Naive thymus-derived CD4-positive, alpha-beta T cell (primary cell): ENCODE data around the gene ATP6V0C. TPM values are rescaled to one million over a fixed set of nuclear protein-coding genes. Genes with fewer than 3 reads are reported as not detected.
A peak's percentile ranks its signal among the peaks of the same experiment; 100 is the strongest.

Source experiments
- ATAC-seq: fragments of 150-1000 bp; cut with Tn5 transposase; 2 replicates; pipeline ENCODE4 v1.10.0; 2021; ENCODE audit warnings: mild to moderate bottlenecking, moderate library complexity
- CTCF ChIA-PET: fragments of 350-600 bp; sonication (Branson Sonifier 250); formaldehyde crosslinking; loops from one replicate; lab custom pipeline; 2021; ENCODE audit warnings: antibody characterized with exemption; lab: Charles Lee
- POLR2A ChIA-PET: fragments of 350-600 bp; sonication (Branson Sonifier 250); formaldehyde crosslinking; loops from one replicate; lab custom pipeline; 2021; ENCODE audit warnings: antibody characterized with exemption, inconsistent platforms; lab: Charles Lee
- DNase-seq, 9 donors: peaks; one replicate each; pipeline versions ENCODE4 v3.0.0 to v3.0.0-alpha.2; 2020 to 2022; ENCODE audit warnings: mixed read lengths in 1 of 9
- H3K27ac ChIP-seq: one replicate; pipeline ENCODE4 v1.7.0; 2013; ENCODE audit warnings: mild to moderate bottlenecking, low read depth, low read length, moderate library complexity
- H3K27me3 ChIP-seq, 2 donors: one replicate each; pipeline ENCODE4 v1.7.0; 2013; ENCODE audit warnings: low read length in 2 of 2, mild to moderate bottlenecking in 2 of 2, moderate library complexity in 2 of 2; ENCODE audit not compliant: control insufficient read depth in 2 of 2, insufficient read depth in 2 of 2
- H3K36me3 ChIP-seq, 3 experiments: 1 replicate in 2 of 3; 2 replicates in 1 of 3; pipeline ENCODE4 v1.7.0; 2013; ENCODE audit warnings: low read length in 3 of 3, mild to moderate bottlenecking in 3 of 3, moderate library complexity in 1 of 3; ENCODE audit not compliant: insufficient read depth in 3 of 3, control insufficient read depth in 2 of 3
- H3K4me1 ChIP-seq, 2 donors: one replicate each; pipeline ENCODE4 v1.7.0; 2013; ENCODE audit warnings: low read length in 2 of 2, mild to moderate bottlenecking in 2 of 2, moderate library complexity in 1 of 2; ENCODE audit not compliant: control insufficient read depth in 2 of 2, insufficient read depth in 2 of 2
- H3K4me3 ChIP-seq: 2 replicates; pipeline ENCODE4 v1.7.0; 2013; ENCODE audit warnings: mild to moderate bottlenecking, low read length
- H3K9me3 ChIP-seq, 3 experiments: 1 replicate in 2 of 3; 2 replicates in 1 of 3; pipeline ENCODE4 v1.7.0; 2013; ENCODE audit warnings: low read length in 3 of 3; ENCODE audit not compliant: control insufficient read depth in 2 of 3
- H3K27ac Mint-ChIP-seq, 9 donors: one replicate each; pipeline ENCODE4 v1.8.0; 2020 to 2022; ENCODE audit warnings: mixed read lengths in 9 of 9, mild to moderate bottlenecking in 8 of 9, moderate library complexity in 5 of 9, inconsistent platforms in 2 of 9
- H3K27me3 Mint-ChIP-seq, 5 donors: one replicate each; pipeline ENCODE4 v1.8.0; 2021 to 2022; ENCODE audit warnings: mixed read lengths in 5 of 5, mild to moderate bottlenecking in 1 of 5
- H3K36me3 Mint-ChIP-seq, 5 donors: one replicate each; pipeline ENCODE4 v1.8.0; 2020 to 2022; ENCODE audit warnings: mixed read lengths in 5 of 5, mild to moderate bottlenecking in 3 of 5, inconsistent platforms in 1 of 5
- H3K4me1 Mint-ChIP-seq, 7 donors: one replicate each; pipeline ENCODE4 v1.8.0; 2020 to 2022; ENCODE audit warnings: mixed read lengths in 7 of 7, mild to moderate bottlenecking in 3 of 7, inconsistent platforms in 1 of 7
- H3K4me3 Mint-ChIP-seq, 10 donors: one replicate each; pipeline ENCODE4 v1.8.0; 2020 to 2022; ENCODE audit warnings: mild to moderate bottlenecking in 10 of 10, mixed read lengths in 10 of 10, moderate library complexity in 6 of 10, inconsistent platforms in 2 of 10
- H3K9me3 Mint-ChIP-seq, 11 donors: one replicate each; pipeline ENCODE4 v1.8.0; 2020 to 2022; ENCODE audit warnings: mixed read lengths in 11 of 11, mild to moderate bottlenecking in 4 of 11, inconsistent platforms in 1 of 11, moderate library complexity in 1 of 11
- intact Hi-C, 2 donors: fragments of 100-400 bp; cut with micrococcal nuclease; formaldehyde crosslinking; loops; one replicate each; pipeline ENCODE4 v1.15.1; 2023
- polyA plus RNA-seq, 2 donors: library from polyadenylated mRNA; unstranded; fragments of 300-500 nt; fragmentation: Illumina TruSeq; gene quantifications; one replicate each; pipeline ENCODE4 v1.2.3, GENCODE V29; 2021
- total RNA-seq, 6 experiments: library from RNA in 5 of 6; stranded (reverse) in 5 of 6; gene quantifications; 1 replicate in 5 of 6; 2 replicates in 1 of 6; pipeline ENCODE4 v1.2.3 and lab custom pipeline; 2021 to 2026

Gene ATP6V0C
- total and polyA plus RNA-seq, 7 experiments from 2014 or later: 76.5 to 303 (median 108) TPM

GRCh38 chr16:2471016-2471652, 42.6 kb upstream of the ATP6V0C start, which contains the start of gene NTN3:
TSS of gene NTN3 (plus strand) at chr16:2471297. CDS start at chr16:2471702, 405 bp downstream.
- peaks cover 4 to 24% of the 10 kb centered on the region in 2 donors for H3K27me3 ChIP-seq
- intact Hi-C loops: loop anchor here in 1 of 2 donors (5.0 kb wide), 2 partner anchors 204 to 211 kb away; partner anchors contain the start of genes KCTD5 and RNPS1
- no peak within 1 kb of the TSS for H3K27ac ChIP-seq
- H3K27ac Mint-ChIP-seq: no peak within 1 kb of the TSS
- ChIA-PET POLR2A (no interaction called here), CTCF (no interaction called here)
- ATAC-seq (no peak), DNase-seq (peak in 1 of 9 donors; percentile 55)
- H3K4me1 Mint-ChIP-seq: peaks cover 4 to 23% (median 12%) of the 10 kb centered on the region in 7 donors
- H3K9me3 Mint-ChIP-seq: no peaks in the 10 kb centered on the region
- H3K36me3 ChIP-seq: no peaks in the 10 kb centered on the region
- H3K4me1 ChIP-seq: peaks cover 5 to 10% of the 10 kb centered on the region in 2 donors
- peaks cover 0 to 1% (median 0%) of the 10 kb centered on the region in 5 donors for H3K36me3 Mint-ChIP-seq
- H3K9me3 ChIP-seq: no peaks in the 10 kb centered on the region
- H3K27me3 Mint-ChIP-seq: peaks cover 12 to 53% (median 19%) of the 10 kb centered on the region in 5 donors
- H3K4me3 Mint-ChIP-seq: peak within 1 kb of the TSS in 3 of 10 donors; percentile 33 to 59 (median 34)
- H3K4me3 ChIP-seq: no peak within 1 kb of the TSS

- H3K27me3 ChIP-seq: peaks cover 4 to 24% of the 10 kb centered on the region in 2 donors
- DNase-seq: no peak
- ChIA-PET CTCF (no interaction called here), POLR2A (no interaction called here)
- no peaks in the 10 kb centered on the region for H3K9me3 ChIP-seq
- intact Hi-C loops: loop anchor here in 1 of 2 donors (5.0 kb wide), 2 partner anchors 205 to 210 kb away; partner anchors contain the start of genes KCTD5 and RNPS1
- Mint-ChIP-seq H3K27me3 (peaks cover 12 to 52% (median 19%) of the 10 kb centered on the region in 5 donors), H3K4me3 (peak overlapping the region in 2 of 10 donors; percentile 34 to 59), H3K27ac (no peak overlapping the region), H3K4me1 (peaks cover 4 to 31% (median 18%) of the 10 kb centered on the region in 7 donors), H3K36me3 (peaks cover 0 to 1% (median 0%) of the 10 kb centered on the region in 5 donors), H3K9me3 (no peaks in the 10 kb centered on the region)
- no peaks in the 10 kb centered on the region for H3K36me3 ChIP-seq
- no peak overlapping the region for H3K4me3 ChIP-seq
- ATAC-seq: no peak
- H3K4me1 ChIP-seq: peaks cover 10 to 11% of the 10 kb centered on the region in 2 donors
- H3K27ac ChIP-seq: no peak overlapping the region
These were observed 41.9 kb upstream of the ATP6V0C start for GRCh38 chr16:2471653-2472487.

- DNase-seq (no peak), ATAC-seq (no peak)
- Mint-ChIP-seq H3K9me3 (no peaks in the 10 kb centered on the region), H3K4me1 (peaks cover 8 to 34% (median 21%) of the 10 kb centered on the region in 7 donors), H3K4me3 (peak overlapping the region in 1 of 10 donors; percentile 79), H3K36me3 (peaks cover 0 to 1% (median 0%) of the 10 kb centered on the region in 5 donors), H3K27ac (no peak overlapping the region), H3K27me3 (peaks cover 12 to 47% (median 19%) of the 10 kb centered on the region in 5 donors)
- CTCF ChIA-PET: no interaction called here
- Histone ChIP-seq H3K4me1 (peaks cover 11 to 12% of the 10 kb centered on the region in 2 donors), H3K27me3 (peaks cover 4 to 24% of the 10 kb centered on the region in 2 donors), H3K36me3 (no peaks in the 10 kb centered on the region), H3K9me3 (no peaks in the 10 kb centered on the region), H3K27ac (no peak overlapping the region), H3K4me3 (no peak overlapping the region)
- intact Hi-C loops: loop anchor here in 1 of 2 donors (5.0 kb wide), 2 partner anchors 205 to 210 kb away; partner anchors contain the start of genes KCTD5 and RNPS1
- POLR2A ChIA-PET: interaction anchor here (0.5 kb wide), 1 partner anchor 212 kb away, joined by 3 read pairs; no protein-coding TSS in a partner anchor
These were observed 41.3 kb upstream of the ATP6V0C start for GRCh38 chr16:2472488-2472864.

GRCh38 chr16:2472885-2473445, 40.8 kb upstream of the ATP6V0C start:
- H3K27me3 ChIP-seq: peaks cover 4 to 24% of the 10 kb centered on the region in 2 donors
- no peaks in the 10 kb centered on the region for H3K9me3 ChIP-seq
- no peak overlapping the region for H3K4me3 ChIP-seq
- intact Hi-C loops: loop anchor here in 1 of 2 donors (5.0 kb wide), 2 partner anchors 206 to 209 kb away; partner anchors contain the start of genes KCTD5 and RNPS1
- Mint-ChIP-seq H3K27ac (no peak overlapping the region), H3K36me3 (peaks cover 0 to 1% (median 0%) of the 10 kb centered on the region in 5 donors), H3K9me3 (no peaks in the 10 kb centered on the region), H3K27me3 (peaks cover 12 to 50% (median 19%) of the 10 kb centered on the region in 5 donors), H3K4me1 (peaks cover 13 to 36% (median 23%) of the 10 kb centered on the region in 7 donors), H3K4me3 (peak overlapping the region; percentile 56 to 85 (median 72))
- ATAC-seq: no peak
- DNase-seq: peak in 1 of 9 donors; percentile 21
- peaks cover 11 to 12% of the 10 kb centered on the region in 2 donors for H3K4me1 ChIP-seq
- ChIA-PET CTCF (no interaction called here), POLR2A (interaction anchor here (0.5 kb wide), 1 partner anchor 212 kb away, joined by 3 read pairs; no protein-coding TSS in a partner anchor)
- H3K27ac ChIP-seq: no peak overlapping the region
- no peaks in the 10 kb centered on the region for H3K36me3 ChIP-seq

GRCh38 chr16:2473446-2473926, 40.3 kb upstream of the ATP6V0C start:
- no peaks in the 10 kb centered on the region for H3K9me3 Mint-ChIP-seq
- H3K9me3 ChIP-seq: no peaks in the 10 kb centered on the region
- peaks cover 11 to 12% of the 10 kb centered on the region in 2 donors for H3K4me1 ChIP-seq
- H3K27me3 Mint-ChIP-seq: peaks cover 12 to 46% (median 19%) of the 10 kb centered on the region in 5 donors
- H3K36me3 ChIP-seq: no peaks in the 10 kb centered on the region
- H3K4me3 ChIP-seq: no peak overlapping the region
- DNase-seq (peak in 6 of 9 donors; percentile 31 to 54 (median 37)), ATAC-seq (peak; percentile 14)
- peak overlapping the region in 1 of 9 donors; percentile 14 for H3K27ac Mint-ChIP-seq
- peaks cover 0 to 1% (median 0%) of the 10 kb centered on the region in 5 donors for H3K36me3 Mint-ChIP-seq
- H3K27ac ChIP-seq: no peak overlapping the region
- intact Hi-C loops: loop anchor here in 1 of 2 donors (5.0 kb wide), 2 partner anchors 206 to 209 kb away; partner anchors contain the start of genes KCTD5 and RNPS1
- ChIA-PET CTCF (no interaction called here), POLR2A (no interaction called here)
- peaks cover 15 to 33% (median 21%) of the 10 kb centered on the region in 7 donors for H3K4me1 Mint-ChIP-seq
- peaks cover 4 to 21% of the 10 kb centered on the region in 2 donors for H3K27me3 ChIP-seq
- H3K4me3 Mint-ChIP-seq: peak overlapping the region; percentile 56 to 85 (median 72)
